ENCODE data around the gene CFAP90.

DNA sequence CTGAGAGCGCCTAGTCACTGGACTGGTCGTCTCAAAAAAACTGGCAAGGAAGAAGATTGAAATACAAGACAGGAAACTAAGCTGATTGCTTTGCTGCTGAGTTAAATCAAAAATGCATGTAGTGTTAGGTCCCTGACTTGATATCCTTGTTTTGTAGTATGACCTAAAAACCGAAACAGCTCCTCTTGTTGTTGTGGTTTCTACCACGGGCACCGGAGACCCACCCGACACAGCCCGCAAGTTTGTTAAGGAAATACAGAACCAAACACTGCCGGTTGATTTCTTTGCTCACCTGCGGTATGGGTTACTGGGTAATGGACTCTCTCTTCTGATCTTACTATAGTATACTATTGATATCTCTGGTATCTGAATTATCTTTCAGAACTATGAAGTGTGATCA lies 22.3 kb upstream of the CFAP90 start:
- TF ChIP-seq, protein P1, sequence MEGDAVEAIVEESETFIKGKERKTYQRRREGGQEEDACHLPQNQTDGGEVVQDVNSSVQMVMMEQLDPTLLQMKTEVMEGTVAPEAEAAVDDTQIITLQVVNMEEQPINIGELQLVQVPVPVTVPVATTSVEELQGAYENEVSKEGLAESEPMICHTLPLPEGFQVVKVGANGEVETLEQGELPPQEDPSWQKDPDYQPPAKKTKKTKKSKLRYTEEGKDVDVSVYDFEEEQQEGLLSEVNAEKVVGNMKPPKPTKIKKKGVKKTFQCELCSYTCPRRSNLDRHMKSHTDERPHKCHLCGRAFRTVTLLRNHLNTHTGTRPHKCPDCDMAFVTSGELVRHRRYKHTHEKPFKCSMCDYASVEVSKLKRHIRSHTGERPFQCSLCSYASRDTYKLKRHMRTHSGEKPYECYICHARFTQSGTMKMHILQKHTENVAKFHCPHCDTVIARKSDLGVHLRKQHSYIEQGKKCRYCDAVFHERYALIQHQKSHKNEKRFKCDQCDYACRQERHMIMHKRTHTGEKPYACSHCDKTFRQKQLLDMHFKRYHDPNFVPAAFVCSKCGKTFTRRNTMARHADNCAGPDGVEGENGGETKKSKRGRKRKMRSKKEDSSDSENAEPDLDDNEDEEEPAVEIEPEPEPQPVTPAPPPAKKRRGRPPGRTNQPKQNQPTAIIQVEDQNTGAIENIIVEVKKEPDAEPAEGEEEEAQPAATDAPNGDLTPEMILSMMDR (IDR thresholded peaks at IDR 0.05), result no peak
- no peak for TF ChIP-seq POLR2AphosphoS5 (IDR thresholded peaks at IDR 0.05)
- TF ChIP-seq POLR2A (IDR thresholded peaks at IDR 0.05), result no peak
- TF ChIP-seq EP300 (IDR thresholded peaks at IDR 0.05), result no peak

Data from sigmoid colon (tissue), 4 donors.